SK-N-DZ (cell line): Measurements from ENCODE around the gene MGMT. TPM values are rescaled to one million over a fixed set of nuclear protein-coding genes. Genes with fewer than 3 reads are reported as not detected.
A peak's percentile ranks its signal among the peaks of the same experiment; 100 is the strongest.
"Not testable (repeated sequence)": the region's sequence is repeated elsewhere in the genome, so short reads cannot be mapped to it uniquely, and the experiment has no call there.

ENCODE experiments used
- DNase-seq: peaks from one replicate; pipeline ENCODE4 v3.0.0-alpha.2; 2015; ENCODE audit warnings: low spot score
- polyA plus RNA-seq, 2 experiments: library from polyadenylated mRNA; depleted of rRNA; stranded (reverse); fragments of >200 nt; gene quantifications; 2 replicates each; pipeline ENCODE4 v1.2.3, GENCODE V29; 2014

Gene MGMT
- polyA plus RNA-seq (2014; cell fraction: cytosol; rRNA removed) = 7.3 and 14.0 TPM in 2 replicates
- 4.6 and 11.9 TPM in 2 replicates for polyA plus RNA-seq (2014; cell fraction: nucleus; rRNA removed)

- peak; percentile 37 for DNase-seq
Observed at GRCh38 chr10:129466703-129467358, at the start of gene MGMT. Gene MGMT, plus strand, starts transcription at chr10:129467241.

- DNase-seq = no peak
Observed at GRCh38 chr10:129417870-129418269, 49.2 kb upstream of the MGMT start.

DNA sequence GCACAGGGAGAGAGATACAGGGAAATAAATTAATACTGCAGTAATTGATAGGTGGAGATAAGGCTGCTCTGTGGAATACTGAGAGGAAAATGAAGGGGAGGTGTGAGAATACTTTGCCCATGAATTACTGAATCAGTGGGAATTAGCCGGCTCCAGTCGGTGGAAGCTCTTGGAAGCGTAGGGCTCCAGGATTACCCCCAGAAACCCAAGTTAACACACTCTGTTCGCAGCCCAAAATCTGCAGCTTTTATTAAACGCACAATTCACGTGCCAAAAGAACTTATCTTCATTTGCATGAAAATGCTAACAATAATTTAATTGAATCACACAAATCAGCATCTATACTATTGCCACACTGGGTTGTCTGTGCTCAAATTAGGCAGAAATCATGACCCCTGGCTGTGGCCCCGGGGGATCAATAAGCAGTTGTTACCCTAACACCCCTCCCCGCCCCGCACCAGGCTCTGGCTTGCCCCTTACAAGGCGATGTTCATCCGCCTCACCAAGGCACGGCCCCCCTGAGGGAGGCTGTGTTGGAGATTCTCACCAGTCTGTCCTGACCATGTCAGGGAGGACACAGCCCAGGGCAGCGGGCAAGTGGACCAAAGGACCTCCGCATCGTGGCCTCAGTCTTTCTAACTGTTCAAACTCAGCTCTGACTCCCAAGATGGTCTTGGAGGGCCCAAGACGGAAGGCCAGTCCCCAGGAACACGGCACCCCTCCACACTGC, 48.4 kb upstream of the MGMT start:
- no peak for DNase-seq

GRCh38 chr10:129419397-129419796, 47.6 kb upstream of the MGMT start:
- DNase-seq = no peak

GRCh38 chr10:129421399-129422010, 45.5 kb upstream of the MGMT start:
- no peak for DNase-seq

DNA sequence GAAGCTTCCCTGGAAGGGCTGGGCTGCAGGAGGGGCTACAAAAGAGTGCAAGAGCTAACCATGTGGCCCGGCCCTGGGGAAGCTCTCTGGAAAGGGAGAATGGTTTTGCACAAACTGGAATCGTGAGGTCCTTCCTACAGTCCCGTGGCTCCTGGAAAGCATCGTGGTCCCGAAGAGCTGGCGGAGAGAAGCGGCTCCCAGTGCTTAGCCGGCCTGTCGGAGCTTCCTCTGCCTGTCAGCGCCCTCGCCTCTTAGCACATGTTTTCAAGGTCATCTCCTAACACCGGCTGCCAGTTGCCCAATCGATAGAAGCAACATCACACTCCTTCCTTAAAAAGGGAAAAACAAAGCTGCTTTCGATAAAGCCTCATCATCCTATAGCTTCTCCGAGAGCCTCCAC, 42.1 kb upstream of the MGMT start:
- no peak for DNase-seq

- no peak for DNase-seq
Observed at GRCh38 chr10:129426606-129427005, 40.4 kb upstream of the MGMT start.

- no peak for DNase-seq
Observed at GRCh38 chr10:129433266-129433665, 33.8 kb upstream of the MGMT start.

- not testable (repeated sequence) for DNase-seq
Observed at GRCh38 chr10:129435724-129436123, 31.3 kb upstream of the MGMT start.

DNA sequence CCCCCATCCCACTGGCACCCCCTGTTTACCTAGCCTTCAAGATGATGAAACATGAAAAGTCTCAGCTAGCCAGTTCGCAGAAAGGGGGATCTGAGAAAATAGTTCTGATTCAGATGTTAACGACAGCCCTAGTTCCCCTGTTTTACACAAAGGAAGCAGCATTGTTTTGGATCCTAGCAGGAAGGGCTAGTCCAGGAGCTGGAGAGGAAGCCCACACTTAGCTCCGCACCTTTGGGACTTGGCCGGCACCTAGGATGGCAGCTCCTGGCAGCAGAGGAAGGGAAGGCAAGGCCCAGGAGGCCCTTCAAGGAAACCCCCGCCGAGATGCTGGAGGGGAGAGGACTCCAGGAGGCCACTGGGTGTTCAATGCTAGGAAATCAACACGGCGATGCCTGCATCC, 29.0 kb upstream of the MGMT start:
- no peak for DNase-seq

- no peak for DNase-seq
Observed at GRCh38 chr10:129440247-129440646, 26.8 kb upstream of the MGMT start.

DNA sequence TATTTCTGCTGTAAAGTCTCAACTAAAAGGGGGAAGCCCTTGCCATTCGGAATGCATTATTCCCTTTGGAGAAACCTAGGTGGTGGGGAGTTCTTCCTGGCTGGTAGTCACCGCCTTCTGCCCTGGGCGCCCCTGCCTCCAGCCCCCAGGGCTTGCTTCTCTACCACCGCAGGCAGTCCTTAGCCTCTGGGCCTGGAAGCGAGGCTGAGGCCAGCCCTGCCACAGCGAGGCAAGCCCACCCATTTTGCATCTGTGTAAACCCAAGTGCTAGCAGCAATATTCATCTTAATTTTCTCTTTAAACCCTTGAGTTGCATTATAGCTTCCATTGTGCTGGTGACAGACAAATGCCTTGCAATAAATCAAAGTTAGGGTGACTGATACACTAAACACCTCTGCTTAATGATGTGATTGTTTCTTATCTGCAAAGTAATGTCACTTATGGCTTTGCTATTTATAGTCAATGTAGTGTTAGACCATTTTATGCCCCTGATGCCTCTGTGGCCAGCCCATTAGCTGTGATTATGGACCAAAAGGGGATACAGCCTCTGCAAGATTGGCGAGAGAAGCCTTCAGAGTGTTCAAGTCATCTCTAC, 26.2 kb upstream of the MGMT start:
- no peak for DNase-seq

DNA sequence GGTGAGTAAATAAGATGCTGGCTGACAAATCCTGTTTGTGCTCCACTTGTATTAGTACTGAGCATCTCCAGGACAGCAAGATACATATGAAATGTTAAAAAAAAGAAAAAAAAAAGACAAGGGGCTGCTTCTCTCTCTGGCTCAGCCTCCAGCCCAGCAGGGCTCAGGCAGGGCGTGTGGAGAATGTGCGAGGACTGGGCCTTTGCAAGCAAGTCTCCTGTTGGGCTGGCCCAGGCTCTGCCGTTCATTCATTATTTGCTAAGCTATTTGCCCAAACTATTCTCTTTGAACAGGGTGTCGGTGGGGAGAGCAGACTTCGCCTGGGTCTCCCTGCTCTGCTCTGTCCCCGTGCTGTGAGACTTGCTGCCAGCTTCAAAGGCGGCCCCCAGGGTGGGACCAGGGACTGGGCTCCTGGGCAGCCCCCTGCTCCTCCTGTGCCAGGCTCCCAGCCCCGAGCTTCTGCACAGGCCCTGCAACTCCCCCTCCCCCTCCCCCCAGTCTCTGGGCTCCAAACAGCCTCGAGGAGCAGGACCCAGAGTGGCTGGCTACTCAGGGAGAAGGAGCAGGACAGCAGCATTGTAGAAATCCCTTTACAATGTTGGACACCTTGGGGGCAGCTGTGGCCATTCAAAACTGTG, 25.6 kb upstream of the MGMT start:
- no peak for DNase-seq

- no peak for DNase-seq
Observed at GRCh38 chr10:129442866-129443265, 24.2 kb upstream of the MGMT start.

- no peak for DNase-seq
Observed at GRCh38 chr10:129444359-129444758, 22.7 kb upstream of the MGMT start.

GRCh38 chr10:129445436-129446182, 21.4 kb upstream of the MGMT start:
- no peak for DNase-seq

GRCh38 chr10:129446183-129446581, 20.9 kb upstream of the MGMT start:
- no peak for DNase-seq

- DNase-seq = no peak
Observed at GRCh38 chr10:129447486-129447885, 19.6 kb upstream of the MGMT start.

- DNase-seq = no peak
Observed at GRCh38 chr10:129448086-129448485, 19.0 kb upstream of the MGMT start.

DNA sequence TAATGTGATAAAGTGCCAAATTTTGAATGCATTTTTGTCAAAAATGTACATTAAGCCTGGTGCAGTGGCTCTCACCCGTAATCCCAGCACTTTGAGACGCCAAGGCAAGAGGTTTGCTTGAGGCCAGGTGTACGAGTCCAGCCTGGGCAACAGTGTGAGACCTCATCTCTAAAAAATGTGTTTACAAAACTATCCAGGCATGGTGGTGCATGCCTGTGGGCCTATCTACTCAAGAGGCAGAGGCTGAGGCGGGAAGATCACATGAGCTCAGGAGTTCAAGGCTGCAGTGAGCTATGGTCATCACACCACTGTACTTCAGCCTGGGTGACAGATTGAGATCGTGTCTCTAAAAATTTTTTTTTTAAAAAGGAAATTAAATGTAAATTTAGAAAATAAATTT, 18.5 kb upstream of the MGMT start:
- no peak for DNase-seq

DNA sequence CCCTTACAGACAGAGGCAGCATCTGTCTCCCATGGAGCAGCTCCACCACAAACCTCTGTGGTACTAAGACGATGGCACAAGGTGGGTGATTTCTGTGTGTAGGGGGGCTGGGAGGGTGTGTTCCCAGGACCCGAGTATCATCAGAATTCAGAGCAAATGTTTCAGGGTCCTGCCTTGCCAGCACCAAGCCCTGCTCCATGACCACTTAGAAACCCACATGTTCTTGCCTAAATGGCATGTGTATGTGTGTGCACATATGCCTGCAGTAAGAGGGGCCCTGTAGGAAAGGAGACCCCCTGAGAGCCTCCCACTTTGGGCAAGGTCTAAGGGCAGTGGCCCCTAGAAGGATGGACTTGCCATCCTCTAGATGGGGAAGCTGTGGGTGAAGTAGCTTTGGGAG, 17.1 kb upstream of the MGMT start:
- DNase-seq = no peak
